Type B pancreatic cell (in vitro differentiated cells): ENCODE measurements around the gene HCRT. TPM values are rescaled to one million over a fixed set of nuclear protein-coding genes. Genes with fewer than 3 reads are reported as not detected.

Experiments used
- DNase-seq: peaks from one replicate; pipeline ENCODE4 v3.0.0; 2021; ENCODE audit warnings: mixed read lengths; ENCODE audit not compliant: unreplicated experiment; ENCODE audit errors: extremely low spot score
- H3K27ac Mint-ChIP-seq: 2 replicates; pipeline ENCODE4 v1.8.0; 2021; ENCODE audit warnings: mild to moderate bottlenecking, mixed read lengths
- H3K27me3 Mint-ChIP-seq: 2 replicates; pipeline ENCODE4 v1.8.0; 2021; ENCODE audit warnings: mixed read lengths
- H3K36me3 Mint-ChIP-seq: 2 replicates; pipeline ENCODE4 v1.8.0; 2021; ENCODE audit warnings: mixed read lengths
- H3K4me1 Mint-ChIP-seq: one replicate; pipeline ENCODE4 v1.8.0; 2021; ENCODE audit warnings: mixed read lengths; ENCODE audit not compliant: unreplicated experiment
- H3K4me3 Mint-ChIP-seq: 2 replicates; pipeline ENCODE4 v1.8.0; 2021; ENCODE audit warnings: mild to moderate bottlenecking, mixed read lengths
- H3K9me3 Mint-ChIP-seq: 2 replicates; pipeline ENCODE4 v1.8.0; 2021; ENCODE audit warnings: mixed read lengths
- total RNA-seq: library from RNA; stranded (reverse); gene quantifications from 2 replicates; pipeline ENCODE4 v1.2.1, GENCODE V29; 2021; ENCODE audit warnings: low replicate concordance
- TF ChIP-seq, protein P1 (sequence below): fragments of 200-600 bp; sonication (generic); conservative IDR thresholded peaks from 2 replicates; pipeline ENCODE4 v1.5.0; 2021; ENCODE audit warnings: antibody characterized with exemption, mild to moderate bottlenecking

Gene HCRT
- total RNA-seq, 1 donor from 2014 or later: not detected

GRCh38 chr17:42169351-42169750 is 15.9 kb downstream of the HCRT start:
- TF ChIP-seq, protein P1, sequence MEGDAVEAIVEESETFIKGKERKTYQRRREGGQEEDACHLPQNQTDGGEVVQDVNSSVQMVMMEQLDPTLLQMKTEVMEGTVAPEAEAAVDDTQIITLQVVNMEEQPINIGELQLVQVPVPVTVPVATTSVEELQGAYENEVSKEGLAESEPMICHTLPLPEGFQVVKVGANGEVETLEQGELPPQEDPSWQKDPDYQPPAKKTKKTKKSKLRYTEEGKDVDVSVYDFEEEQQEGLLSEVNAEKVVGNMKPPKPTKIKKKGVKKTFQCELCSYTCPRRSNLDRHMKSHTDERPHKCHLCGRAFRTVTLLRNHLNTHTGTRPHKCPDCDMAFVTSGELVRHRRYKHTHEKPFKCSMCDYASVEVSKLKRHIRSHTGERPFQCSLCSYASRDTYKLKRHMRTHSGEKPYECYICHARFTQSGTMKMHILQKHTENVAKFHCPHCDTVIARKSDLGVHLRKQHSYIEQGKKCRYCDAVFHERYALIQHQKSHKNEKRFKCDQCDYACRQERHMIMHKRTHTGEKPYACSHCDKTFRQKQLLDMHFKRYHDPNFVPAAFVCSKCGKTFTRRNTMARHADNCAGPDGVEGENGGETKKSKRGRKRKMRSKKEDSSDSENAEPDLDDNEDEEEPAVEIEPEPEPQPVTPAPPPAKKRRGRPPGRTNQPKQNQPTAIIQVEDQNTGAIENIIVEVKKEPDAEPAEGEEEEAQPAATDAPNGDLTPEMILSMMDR: no peak
- DNase-seq: no peak
- Mint-ChIP-seq H3K9me3 (no peaks in the 10 kb centered on the region), H3K4me1 (no peaks in the 10 kb centered on the region), H3K27ac (no peak overlapping the region), H3K4me3 (no peak overlapping the region), H3K27me3 (peaks cover 30% of the 10 kb centered on the region), H3K36me3 (no peaks in the 10 kb centered on the region)

- H3K27me3 Mint-ChIP-seq: peaks cover 29% of the 10 kb centered on the region
- DNase-seq: no peak
- H3K4me1 Mint-ChIP-seq: peaks cover 4% of the 10 kb centered on the region
- no peak overlapping the region for H3K27ac Mint-ChIP-seq
- TF ChIP-seq, protein P1: no peak
- no peaks in the 10 kb centered on the region for H3K36me3 Mint-ChIP-seq
- no peak overlapping the region for H3K4me3 Mint-ChIP-seq
- H3K9me3 Mint-ChIP-seq: no peaks in the 10 kb centered on the region
Measured at GRCh38 chr17:42167807-42168206, 17.4 kb downstream of the HCRT start.

DNA sequence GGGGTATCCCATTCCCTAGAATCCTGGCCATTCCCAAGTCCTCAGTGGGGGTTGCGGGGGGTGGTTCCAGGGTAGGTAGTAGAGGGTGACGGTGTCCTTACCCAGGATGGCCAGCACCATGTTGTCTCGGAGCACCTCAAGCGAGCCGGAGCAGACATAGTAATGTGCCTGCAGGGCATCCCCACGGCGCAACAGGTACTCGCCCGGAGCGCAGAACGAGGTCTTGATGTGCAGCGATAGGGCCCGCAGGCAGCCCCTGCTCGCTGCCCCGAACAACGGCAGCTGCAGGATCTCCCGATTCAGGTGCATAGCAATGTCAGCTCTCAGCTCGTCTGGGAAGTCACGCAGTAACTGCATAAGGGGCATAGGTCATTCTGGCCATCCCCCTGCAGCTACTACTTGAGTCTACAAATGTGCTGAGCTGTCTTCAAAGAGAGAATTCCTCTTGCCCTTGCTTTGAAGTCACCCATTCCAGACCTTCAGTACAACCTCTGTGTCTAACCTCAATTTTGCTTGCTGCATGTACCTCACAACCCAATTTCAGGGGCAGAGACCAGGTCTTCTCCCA is 19.0 kb downstream of the HCRT start:
- TF ChIP-seq, protein P1: no peak
- DNase-seq: no peak
- H3K9me3 Mint-ChIP-seq: no peaks in the 10 kb centered on the region

DNA sequence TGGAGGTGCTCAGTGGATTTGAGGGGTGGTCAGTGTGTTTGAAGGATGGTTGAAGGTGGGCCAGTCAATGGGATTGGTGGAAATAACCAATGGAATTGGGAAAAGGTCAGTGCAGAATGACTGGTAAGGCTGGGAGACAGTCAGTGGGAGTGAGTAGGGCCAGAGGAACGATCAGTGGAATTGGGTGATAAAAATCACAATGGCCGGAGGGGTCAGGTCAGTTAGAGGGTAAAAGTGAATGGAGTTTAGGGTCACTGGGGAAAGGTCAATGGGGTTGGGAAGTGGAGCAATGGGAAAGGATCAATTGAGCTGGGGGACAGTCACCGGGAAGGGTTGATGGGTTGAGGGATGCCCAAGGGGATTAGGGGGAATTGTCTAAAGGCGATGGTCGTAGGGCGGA is 19.5 kb downstream of the HCRT start:
- Mint-ChIP-seq H3K4me1 (peaks cover 4% of the 10 kb centered on the region), H3K27me3 (peaks cover 12% of the 10 kb centered on the region), H3K9me3 (no peaks in the 10 kb centered on the region), H3K27ac (no peak overlapping the region), H3K36me3 (no peaks in the 10 kb centered on the region), H3K4me3 (no peak overlapping the region)
- TF ChIP-seq, protein P1: no peak
- no peak for DNase-seq

More for the DNA sequence above, 19.0 kb downstream of the HCRT start:
- no peaks in the 10 kb centered on the region for H3K36me3 Mint-ChIP-seq
- peaks cover 4% of the 10 kb centered on the region for H3K4me1 Mint-ChIP-seq
- peaks cover 17% of the 10 kb centered on the region for H3K27me3 Mint-ChIP-seq
- H3K27ac Mint-ChIP-seq: no peak overlapping the region
- no peak overlapping the region for H3K4me3 Mint-ChIP-seq

- H3K27ac Mint-ChIP-seq: no peak overlapping the region
- H3K27me3 Mint-ChIP-seq: peaks cover 7% of the 10 kb centered on the region
- H3K4me3 Mint-ChIP-seq: no peak overlapping the region
- peaks cover 4% of the 10 kb centered on the region for H3K4me1 Mint-ChIP-seq
- H3K9me3 Mint-ChIP-seq: no peaks in the 10 kb centered on the region
- TF ChIP-seq, protein P1: no peak
- no peak for DNase-seq
- H3K36me3 Mint-ChIP-seq: no peaks in the 10 kb centered on the region
Measured at GRCh38 chr17:42163696-42164407, 21.4 kb downstream of the HCRT start.
